ENCODE measurements around the gene DIP2C. TPM values are rescaled to one million over a fixed set of nuclear protein-coding genes. Genes with fewer than 3 reads are reported as not detected.

DIP2C gene
- total RNA-seq, 2 experiments from 2014 or later, result 0.85 to 0.95 TPM

DNA sequence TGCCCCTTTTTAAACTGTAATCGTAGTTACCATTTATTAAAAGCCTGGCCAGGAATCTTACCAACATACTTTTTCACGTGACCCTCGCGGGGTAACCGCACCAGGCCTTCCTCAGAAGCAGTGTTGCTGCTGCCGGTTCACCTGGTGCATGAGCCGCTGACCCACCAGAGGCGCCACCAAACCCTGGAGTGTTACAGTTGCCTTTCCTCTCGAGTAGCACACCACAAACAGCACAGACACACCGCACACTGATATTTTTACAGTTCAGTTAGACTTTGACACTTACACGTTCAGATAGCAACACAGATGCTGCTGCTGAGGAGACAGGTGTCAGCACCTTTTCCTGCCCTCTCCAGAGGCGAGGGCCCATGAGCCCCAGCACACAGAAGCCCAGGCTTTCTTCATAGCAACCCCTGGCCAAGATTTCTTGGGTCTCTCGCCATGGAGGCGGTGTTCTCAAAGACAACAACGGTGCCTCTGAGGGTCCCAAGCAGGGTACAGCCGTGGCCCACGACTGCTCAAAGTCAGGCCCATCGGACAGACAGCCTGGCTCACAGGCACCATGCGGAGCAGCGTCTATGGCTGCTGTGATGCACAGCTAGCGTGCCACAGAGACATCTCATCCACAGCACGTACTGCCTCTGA, 123.1 kb downstream of the DIP2C start:
- intact Hi-C loops (cut with micrococcal nuclease), result no loop called here
- no peaks in the 10 kb centered on the region for H3K36me3 Mint-ChIP-seq (ENCODE audit: low read depth)

DNA sequence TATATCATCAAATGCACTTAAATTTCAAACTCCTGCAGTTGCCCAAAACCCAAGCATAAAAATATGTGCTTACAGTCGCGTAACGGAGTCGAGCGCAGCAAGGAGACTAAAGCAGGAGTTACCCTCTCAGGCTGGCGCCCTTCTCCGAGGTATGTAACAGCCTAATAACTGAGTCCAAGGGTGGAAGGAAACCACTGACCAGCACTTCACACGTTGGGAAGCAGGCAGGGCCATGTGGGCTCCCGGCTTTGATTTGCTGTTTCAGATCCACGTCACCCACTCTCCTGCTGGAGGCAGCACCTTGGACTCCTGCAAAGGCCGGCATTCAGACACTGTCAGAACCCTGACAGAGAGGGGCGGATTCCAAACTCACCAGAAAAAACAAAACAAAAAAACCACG, 123.8 kb downstream of the DIP2C start:
- Mint-ChIP-seq H3K4me1 (ENCODE audit: low read depth) (no peaks in the 10 kb centered on the region), H3K4me3 (no peak overlapping the region), H3K27ac (no peak overlapping the region), H3K9me3 (peaks cover 7% of the 10 kb centered on the region), H3K27me3 (peaks cover 5% of the 10 kb centered on the region), H3K36me3 (ENCODE audit: low read depth) (no peaks in the 10 kb centered on the region)
- ChIA-PET CTCF (no interaction called here), POLR2A (no interaction called here)
- DNase-seq (no peak), ATAC-seq (no peak)
- TF ChIP-seq CTCF (IDR thresholded peaks at IDR 0.05), result no peak
- intact Hi-C loops (cut with micrococcal nuclease), result no loop called here

More for the DNA sequence above, 123.1 kb downstream of the DIP2C start:
- ChIA-PET POLR2A (no interaction called here), CTCF (no interaction called here)
- no peak overlapping the region for H3K4me3 Mint-ChIP-seq
- ATAC-seq, result no peak
- H3K27ac Mint-ChIP-seq, result no peak overlapping the region
- no peak for TF ChIP-seq CTCF (IDR thresholded peaks at IDR 0.05)
- H3K9me3 Mint-ChIP-seq, result peaks cover 7% of the 10 kb centered on the region
- peaks cover 5% of the 10 kb centered on the region for H3K27me3 Mint-ChIP-seq
- H3K4me1 Mint-ChIP-seq (ENCODE audit: low read depth), result no peaks in the 10 kb centered on the region
- DNase-seq, result no peak

- H3K27ac Mint-ChIP-seq, result no peak overlapping the region
- no peak overlapping the region for H3K4me3 Mint-ChIP-seq
- ChIA-PET CTCF (no interaction called here), POLR2A (no interaction called here)
- no peaks in the 10 kb centered on the region for H3K36me3 Mint-ChIP-seq (ENCODE audit: low read depth)
- ATAC-seq (no peak), DNase-seq (no peak)
- intact Hi-C loops (cut with micrococcal nuclease), result no loop called here
- H3K4me1 Mint-ChIP-seq (ENCODE audit: low read depth), result no peaks in the 10 kb centered on the region
- H3K27me3 Mint-ChIP-seq, result peaks cover 1% of the 10 kb centered on the region
- TF ChIP-seq CTCF (IDR thresholded peaks at IDR 0.05), result no peak
- peaks cover 4% of the 10 kb centered on the region for H3K9me3 Mint-ChIP-seq
Measured at GRCh38 chr10:565146-565545, 124.3 kb downstream of the DIP2C start.

GRCh38 chr10:563827-564226, 125.6 kb downstream of the DIP2C start:
- no peaks in the 10 kb centered on the region for H3K4me1 Mint-ChIP-seq (ENCODE audit: low read depth)
- H3K36me3 Mint-ChIP-seq (ENCODE audit: low read depth), result no peaks in the 10 kb centered on the region
- peaks cover 4% of the 10 kb centered on the region for H3K9me3 Mint-ChIP-seq
- CTCF ChIA-PET, result no interaction called here
- intact Hi-C loops (cut with micrococcal nuclease), result no loop called here
- ATAC-seq (no peak), DNase-seq (no peak)
- H3K27ac Mint-ChIP-seq, result no peak overlapping the region
- TF ChIP-seq CTCF (IDR thresholded peaks at IDR 0.05), result no peak
- peaks cover 1% of the 10 kb centered on the region for H3K27me3 Mint-ChIP-seq
- POLR2A ChIA-PET, result interaction anchor here (0.9 kb wide), 1 partner anchor 35 kb away, joined by 3 read pairs; no protein-coding TSS in a partner anchor
- no peak overlapping the region for H3K4me3 Mint-ChIP-seq

- DNase-seq (no peak), ATAC-seq (no peak)
- Mint-ChIP-seq H3K27me3 (peaks cover 1% of the 10 kb centered on the region), H3K27ac (no peak overlapping the region), H3K9me3 (peaks cover 4% of the 10 kb centered on the region), H3K4me1 (ENCODE audit: low read depth) (no peaks in the 10 kb centered on the region), H3K36me3 (ENCODE audit: low read depth) (no peaks in the 10 kb centered on the region), H3K4me3 (no peak overlapping the region)
- intact Hi-C loops (cut with micrococcal nuclease), result no loop called here
- ChIA-PET POLR2A (no interaction called here), CTCF (no interaction called here)
- TF ChIP-seq CTCF (IDR thresholded peaks at IDR 0.05), result no peak
Measured at GRCh38 chr10:562142-562541, 127.3 kb downstream of the DIP2C start.
